ENCODE data around the gene PNMT.

DNA sequence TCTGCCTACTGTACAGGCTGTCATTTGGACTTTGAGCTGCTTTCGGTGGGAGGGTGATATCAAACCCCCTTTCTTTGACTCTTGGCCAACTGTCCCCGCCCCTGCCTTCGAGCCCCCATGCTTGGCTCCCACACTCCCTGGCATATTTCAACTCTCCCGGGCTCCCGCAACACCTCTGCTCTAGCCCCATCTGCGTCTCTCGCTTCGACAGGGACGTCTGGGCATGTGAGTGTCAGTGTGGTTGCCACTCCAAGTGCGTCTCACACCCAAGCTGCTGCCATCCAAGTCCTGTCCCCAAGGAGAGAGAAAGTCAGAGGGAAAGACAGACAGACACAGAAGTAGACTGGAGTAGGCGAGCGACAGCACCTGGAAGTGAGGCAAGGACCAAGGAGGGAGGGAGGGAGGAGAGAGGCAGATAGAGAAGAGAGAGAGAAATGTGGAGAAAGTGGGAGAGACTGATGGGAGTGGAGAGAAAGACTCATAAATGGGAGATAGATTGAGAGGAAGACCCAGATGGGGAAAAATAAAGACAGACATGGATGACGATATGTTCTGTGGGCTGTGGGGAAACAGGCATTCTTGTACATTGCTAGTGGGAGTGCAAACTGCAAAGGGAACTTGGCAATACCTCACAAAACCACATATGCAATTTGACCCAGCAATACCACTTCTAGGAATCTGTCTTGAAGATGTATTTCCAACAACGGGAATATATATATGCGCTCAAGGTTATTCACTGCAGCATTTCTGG, 19.5 kb upstream of the PNMT start:
- TF ChIP-seq, protein P1, sequence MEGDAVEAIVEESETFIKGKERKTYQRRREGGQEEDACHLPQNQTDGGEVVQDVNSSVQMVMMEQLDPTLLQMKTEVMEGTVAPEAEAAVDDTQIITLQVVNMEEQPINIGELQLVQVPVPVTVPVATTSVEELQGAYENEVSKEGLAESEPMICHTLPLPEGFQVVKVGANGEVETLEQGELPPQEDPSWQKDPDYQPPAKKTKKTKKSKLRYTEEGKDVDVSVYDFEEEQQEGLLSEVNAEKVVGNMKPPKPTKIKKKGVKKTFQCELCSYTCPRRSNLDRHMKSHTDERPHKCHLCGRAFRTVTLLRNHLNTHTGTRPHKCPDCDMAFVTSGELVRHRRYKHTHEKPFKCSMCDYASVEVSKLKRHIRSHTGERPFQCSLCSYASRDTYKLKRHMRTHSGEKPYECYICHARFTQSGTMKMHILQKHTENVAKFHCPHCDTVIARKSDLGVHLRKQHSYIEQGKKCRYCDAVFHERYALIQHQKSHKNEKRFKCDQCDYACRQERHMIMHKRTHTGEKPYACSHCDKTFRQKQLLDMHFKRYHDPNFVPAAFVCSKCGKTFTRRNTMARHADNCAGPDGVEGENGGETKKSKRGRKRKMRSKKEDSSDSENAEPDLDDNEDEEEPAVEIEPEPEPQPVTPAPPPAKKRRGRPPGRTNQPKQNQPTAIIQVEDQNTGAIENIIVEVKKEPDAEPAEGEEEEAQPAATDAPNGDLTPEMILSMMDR (IDR thresholded peaks at IDR 0.05) = no peak
- TF ChIP-seq POLR2A (IDR thresholded peaks at IDR 0.05) = no peak

Data from thyroid gland (tissue), 4 donors.